ENCODE results near the gene NLRP14.

Gene NLRP14

DNA sequence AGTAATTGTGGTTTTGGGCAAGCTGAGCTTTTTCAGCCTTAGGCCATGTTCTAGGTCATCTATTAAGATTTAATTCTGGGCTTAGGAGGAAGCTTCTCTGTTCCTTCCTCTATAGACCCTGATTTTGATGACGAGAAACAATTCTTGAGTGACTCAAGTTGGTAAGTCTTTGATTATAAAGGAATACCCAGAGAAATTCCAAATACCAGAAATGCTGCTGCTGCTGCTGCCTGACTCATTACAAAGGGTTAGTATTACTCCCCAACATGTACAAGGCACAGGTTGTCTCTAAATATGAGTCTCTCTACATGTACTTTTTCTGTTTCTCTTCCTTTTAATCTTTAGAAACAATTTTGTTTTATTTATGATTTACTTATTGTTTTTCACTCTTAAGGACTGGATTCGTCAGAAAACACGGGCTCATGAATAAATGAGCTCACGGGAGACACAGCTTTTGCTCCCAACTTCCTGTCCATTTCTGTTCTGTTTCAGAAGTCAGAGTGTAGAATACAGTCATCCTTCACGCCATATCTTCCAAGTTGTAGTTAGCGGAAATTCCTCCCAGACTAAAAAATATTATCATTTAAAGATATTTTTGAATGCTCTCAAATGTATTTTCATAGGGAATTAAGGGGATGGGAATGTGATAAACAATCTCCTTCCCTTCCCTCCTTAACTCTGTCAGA lies 36.7 kb downstream of the NLRP14 start:
- DNase-seq, result no peak

DNA sequence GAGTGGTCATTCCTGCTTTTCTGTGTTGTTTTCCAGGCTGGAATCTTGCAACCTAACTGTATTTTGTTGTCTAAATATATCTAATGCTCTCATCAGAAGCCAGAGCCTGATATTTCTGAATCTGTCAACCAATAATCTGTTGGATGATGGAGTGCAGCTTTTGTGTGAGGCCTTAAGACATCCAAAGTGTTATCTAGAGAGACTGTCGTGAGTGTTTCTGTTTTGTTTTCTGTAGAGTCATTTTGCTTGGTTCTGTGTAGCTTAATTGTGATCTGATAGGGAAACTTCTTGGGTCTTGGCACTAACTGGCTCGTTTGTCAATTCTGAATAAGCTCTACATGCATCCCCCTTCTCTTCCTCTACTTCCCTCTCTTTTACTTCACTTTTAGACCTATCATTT lies 37.4 kb downstream of the NLRP14 start:
- DNase-seq, result no peak

DNA sequence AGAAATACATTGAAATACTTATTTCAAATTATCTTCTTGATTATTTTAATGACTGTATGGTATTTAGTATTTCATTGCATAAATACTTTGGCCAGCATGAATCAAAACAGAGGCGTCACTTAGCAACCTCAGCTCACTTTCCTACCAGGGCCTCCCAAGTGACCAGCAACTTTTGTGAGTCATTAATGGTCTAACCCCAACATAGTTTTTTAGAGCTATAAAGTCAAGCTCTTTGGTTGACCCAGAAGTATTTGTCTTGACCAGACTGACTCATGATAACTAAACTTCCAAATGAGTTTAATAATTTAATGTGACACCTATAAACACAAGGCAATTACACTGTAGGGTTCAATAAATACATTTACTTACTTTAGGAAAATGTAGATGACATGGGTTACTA lies 40.6 kb downstream of the NLRP14 start:
- no peak for DNase-seq

DNA sequence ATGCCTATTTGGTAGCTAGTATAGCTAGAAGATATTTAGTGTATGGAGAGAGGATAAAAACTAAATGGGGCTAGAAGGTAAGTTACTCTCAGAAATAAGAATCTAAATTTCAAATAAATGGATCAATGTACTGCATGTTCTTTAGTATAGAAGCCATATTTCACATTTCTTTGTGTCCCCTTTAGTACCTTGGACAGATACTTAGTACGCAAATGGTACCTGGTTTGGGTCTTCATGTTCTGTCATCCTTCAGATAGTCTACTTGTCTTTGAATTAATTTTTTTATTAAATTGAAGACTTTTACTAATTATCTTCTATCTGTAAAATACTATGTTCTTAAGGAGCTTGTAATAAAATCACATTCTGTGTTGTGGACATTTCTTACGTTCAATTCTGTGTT lies 42.3 kb downstream of the NLRP14 start:
- DNase-seq, result no peak

DNA sequence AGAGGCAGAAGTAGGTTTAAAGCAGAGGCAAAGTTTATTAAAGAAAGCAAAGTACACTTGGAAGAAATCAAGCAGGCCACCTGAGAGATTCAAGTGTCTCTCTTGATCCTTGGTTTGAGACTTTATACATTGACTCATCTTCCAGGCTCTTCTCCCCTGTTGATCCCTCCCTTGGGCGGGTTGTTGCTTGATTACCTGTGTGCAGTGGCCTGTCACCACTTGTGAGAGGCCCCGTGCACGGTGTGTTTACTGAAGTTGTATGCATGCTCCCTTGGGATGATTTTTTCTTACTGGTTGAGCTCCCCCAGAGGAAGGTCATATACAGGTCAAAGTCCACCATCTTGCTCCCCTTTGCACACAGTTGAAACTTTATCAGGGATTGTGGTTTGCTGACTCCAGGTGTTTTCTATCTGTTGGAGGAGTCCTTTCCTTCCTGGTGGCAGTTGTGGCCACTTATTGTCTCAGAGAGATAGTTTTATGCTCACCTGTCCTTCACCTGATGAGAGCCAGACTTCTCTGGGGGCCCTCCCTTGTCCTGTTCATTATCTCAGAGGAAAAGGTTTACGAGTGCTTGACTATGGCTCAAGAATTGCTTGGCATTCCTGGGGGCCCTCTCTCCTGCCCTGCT lies 52.2 kb downstream of the NLRP14 start:
- DNase-seq, result peak in 1 of 3 experiments; percentile 72

DNA sequence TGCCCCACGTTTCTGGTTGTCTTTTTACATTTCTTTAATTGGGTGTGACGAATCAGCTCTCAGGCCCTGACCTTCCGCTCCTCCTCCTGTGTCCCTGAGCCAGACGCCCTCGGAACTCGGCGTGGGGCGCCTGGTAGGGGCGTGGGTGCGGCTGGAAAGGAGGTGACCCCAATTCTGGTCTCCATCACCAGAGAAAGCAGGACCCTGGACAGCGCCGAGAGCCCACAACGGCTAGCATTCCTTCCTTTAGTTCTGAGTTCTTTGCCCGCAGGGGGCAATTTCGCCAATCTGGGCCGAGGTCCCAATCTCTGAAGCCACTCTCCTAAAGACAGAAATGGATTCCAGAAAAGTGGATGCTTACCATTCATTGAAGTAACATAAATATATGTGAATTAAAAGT lies 56.8 kb downstream of the NLRP14 start:
- DNase-seq, result no peak

DNA sequence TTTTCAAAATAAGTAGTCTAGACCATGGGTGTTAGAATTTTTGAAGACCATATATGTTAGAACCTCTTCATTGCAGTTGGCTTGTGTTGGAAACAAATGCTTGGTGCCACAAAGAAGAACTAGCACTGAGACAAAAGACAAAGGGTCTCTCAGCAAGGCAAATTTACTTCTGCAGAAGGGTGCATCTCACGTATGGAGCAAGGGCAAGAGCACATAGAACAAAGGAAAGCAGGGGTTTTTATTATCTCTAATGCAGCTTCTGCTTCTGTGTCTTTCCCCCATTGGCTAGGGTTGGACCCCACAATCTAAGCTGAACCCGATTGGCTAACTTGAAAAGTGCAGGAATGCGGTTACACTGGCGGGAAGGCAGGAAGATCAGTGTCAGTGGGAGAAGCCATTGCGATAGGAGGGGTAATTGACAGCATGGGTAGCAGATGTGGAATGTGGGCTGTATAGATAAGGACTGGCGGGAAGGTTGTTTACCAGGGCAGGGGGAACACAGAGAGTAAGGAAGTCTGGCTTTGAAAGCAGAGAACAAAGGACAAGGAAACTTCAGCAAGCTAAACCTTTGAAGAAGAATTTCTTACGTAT lies 59.4 kb downstream of the NLRP14 start:
- no peak for DNase-seq

DNA sequence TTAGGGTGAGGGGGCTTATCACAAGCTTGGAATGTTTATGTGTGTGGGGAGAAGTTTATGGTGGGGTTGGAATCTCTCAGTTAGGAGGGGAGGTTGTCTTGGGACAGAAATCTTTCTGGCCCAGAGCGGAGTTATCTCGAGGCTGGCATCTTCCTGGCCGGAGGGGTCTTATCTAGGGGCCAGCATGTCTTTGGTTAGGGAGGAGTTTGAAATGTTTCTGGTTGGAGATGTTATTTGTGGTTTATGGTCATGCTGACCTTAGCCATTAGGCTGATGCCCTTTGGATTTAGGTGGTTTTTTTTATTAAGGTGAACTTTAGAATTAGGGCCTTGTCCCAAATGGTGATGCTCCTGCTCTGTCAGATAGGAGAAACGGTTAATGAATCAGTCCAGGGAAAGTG lies 60.6 kb downstream of the NLRP14 start:
- no peak for DNase-seq

DNA sequence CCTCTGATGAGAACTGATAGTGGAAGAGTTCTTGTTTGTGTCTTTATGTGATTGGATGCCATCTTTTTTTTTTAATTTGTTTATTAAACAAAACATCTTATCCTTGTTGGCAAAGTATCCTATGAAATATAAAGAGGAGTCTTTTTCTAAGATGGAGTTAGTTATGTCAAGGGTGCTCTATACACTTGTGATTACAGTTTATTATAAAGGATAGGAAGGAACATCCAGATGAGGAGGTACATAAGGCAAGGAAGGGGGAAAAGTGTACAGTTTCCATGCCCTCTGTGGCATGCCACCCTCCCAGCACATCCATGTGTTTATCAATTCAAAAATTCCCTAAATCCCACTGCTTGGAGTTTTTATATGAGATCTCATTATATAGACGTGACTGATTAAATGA lies 61.2 kb downstream of the NLRP14 start:
- DNase-seq, result no peak

DNA sequence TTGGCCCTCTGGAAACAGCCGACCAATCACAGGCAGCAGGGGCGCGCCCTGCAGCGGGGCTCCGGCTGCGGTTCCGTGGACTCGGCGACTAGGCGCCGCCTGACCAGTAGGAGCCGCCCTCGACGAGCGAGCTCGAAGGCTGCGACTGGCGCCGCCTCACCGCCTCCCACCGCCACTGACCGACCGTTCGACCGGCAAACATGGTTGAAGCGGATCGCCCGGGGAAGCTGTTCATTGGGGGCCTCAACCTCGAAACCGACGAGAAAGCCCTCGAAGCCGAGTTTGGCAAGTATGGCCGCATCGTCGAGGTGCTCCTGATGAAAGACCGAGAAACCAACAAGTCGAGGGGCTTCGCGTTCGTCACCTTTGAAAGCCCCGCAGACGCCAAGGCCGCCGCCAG lies 68.6 kb downstream of the NLRP14 start, which contains the start of gene RBMXL2:
Gene RBMXL2, plus strand, starts transcription at position 78 of the 400 bp plus-strand sequence. Its CDS starts 123 bp downstream, at position 201.
- no peak for DNase-seq

DNA sequence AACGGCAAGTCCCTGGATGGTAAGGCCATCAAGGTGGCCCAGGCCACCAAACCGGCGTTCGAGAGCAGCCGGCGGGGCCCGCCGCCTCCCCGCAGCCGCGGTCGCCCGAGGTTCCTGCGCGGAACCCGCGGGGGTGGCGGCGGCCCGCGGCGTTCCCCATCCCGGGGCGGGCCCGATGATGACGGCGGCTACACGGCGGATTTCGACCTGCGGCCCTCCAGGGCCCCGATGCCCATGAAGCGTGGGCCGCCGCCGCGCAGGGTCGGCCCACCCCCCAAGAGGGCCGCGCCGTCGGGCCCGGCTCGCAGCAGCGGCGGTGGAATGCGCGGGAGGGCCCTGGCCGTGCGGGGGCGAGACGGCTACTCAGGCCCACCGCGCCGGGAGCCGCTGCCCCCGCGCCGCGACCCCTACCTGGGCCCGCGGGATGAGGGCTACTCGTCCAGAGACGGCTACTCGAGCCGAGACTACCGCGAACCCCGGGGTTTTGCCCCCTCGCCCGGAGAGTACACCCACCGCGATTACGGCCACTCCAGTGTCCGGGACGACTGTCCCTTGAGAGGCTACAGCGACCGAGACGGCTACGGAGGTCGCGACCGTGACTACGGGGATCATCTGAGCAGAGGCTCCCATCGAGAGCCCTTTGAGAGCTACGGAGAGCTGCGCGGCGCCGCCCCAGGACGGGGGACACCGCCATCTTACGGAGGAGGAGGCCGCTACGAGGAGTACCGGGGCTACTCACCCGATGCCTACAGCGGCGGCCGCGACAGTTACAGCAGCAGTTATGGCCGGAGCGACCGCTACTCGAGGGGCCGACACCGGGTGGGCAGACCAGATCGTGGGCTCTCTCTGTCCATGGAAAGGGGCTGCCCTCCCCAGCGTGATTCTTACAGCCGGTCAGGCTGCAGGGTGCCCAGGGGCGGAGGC lies 69.3 kb downstream of the NLRP14 start:
- no peak for DNase-seq

DNA sequence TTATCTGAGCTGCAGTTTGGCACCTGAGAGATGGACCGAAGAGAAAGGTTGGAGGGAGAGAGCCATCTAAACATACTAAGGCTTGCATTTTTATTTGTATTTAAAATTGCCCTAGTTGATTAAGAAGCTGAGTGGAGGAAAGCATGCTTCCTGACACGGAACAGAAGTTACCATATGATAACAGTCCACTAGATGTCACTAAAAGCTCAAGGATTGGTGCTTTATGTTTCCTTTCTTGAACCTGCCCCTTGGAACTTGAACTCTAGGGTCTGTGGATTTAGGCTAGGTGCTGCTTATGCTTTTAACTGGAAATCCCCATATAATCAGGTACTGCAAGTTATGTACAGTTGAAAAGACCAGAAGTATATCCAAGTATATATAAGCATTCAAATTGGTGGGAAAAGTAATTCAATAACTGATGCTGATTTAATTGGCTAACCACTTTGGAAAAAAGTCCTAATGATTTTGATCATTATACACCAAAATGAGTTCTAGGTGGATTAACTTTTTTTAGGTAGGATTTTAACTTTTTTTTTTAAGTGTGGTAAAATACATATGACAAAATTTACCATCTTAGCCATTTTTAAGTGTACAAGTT lies 78.1 kb downstream of the NLRP14 start:
- DNase-seq, result peak; percentile 8 to 79 (median 60)

DNA sequence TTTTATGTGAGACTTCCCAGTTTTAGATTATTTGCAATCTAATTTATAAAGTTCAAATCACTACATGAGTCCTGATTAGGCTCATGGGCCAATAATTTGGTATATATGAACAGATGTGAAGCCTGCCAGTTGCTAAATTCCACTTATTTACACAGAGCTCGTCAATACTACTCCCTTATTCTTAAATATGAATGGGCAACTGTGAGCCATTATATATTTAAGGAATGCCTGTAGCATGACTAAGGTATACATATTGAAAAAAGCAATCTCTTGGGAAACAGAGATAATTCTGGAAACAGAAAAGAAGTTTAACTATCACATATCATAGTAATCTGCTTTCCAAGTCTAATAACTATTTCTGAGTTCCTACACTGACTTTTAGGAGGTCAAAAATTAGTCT lies 95.5 kb downstream of the NLRP14 start:
- DNase-seq, result no peak

DNA sequence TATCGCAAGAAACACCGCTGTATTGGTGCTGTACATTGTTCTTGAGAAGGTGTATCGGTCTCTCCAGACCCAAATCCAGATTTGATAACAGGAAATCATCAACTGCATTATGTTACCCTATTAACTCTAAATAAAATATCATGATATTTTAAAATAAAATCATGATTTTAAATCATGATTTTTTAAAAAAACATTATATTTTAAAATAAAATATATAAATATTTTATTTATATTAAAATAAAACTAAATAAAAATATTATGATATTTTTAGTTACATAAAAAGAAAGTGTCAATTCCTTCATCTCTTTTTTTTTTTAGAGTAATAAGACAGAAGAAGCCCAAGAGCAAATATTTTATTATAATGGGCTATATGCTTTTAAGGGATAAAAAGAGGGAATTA lies 96.1 kb downstream of the NLRP14 start:
- no peak for DNase-seq

Measured in NCI-H1417 (cell line).